ENCODE results near the gene JUP. TPM values are rescaled to one million over a fixed set of nuclear protein-coding genes. Genes with fewer than 3 reads are reported as not detected.

Gene JUP
- total and polyA plus RNA-seq, 8 donors: 94.2 to 148 (median 119) TPM

- Histone ChIP-seq H3K27ac (no peak overlapping the region), H3K9me3 (no peaks in the 10 kb centered on the region), H3K36me3 (peaks cover 0 to 97% of the 10 kb centered on the region in 2 donors), H3K4me3 (no peak overlapping the region), H3K4me1 (no peaks in the 10 kb centered on the region), H3K27me3 (no peaks in the 10 kb centered on the region)
- intact Hi-C loops (cut with DNase I): no loop called here
- no peak for ATAC-seq
- TF ChIP-seq CTCF (IDR thresholded peaks at IDR 0.05): no peak
- no peak for DNase-seq
Measured at GRCh38 chr17:41762841-41763240, 23.7 kb downstream of the JUP start.

- no peaks in the 10 kb centered on the region for H3K4me1 ChIP-seq
- no peak for TF ChIP-seq CTCF (IDR thresholded peaks at IDR 0.05)
- H3K27ac ChIP-seq: no peak overlapping the region
- DNase-seq (no peak), ATAC-seq (no peak)
- intact Hi-C loops (cut with DNase I): no loop called here
- no peaks in the 10 kb centered on the region for H3K9me3 ChIP-seq
- H3K4me3 ChIP-seq: no peak overlapping the region
- peaks cover 0 to 97% of the 10 kb centered on the region in 2 donors for H3K36me3 ChIP-seq
- no peaks in the 10 kb centered on the region for H3K27me3 ChIP-seq
Measured at GRCh38 chr17:41762391-41762790, 24.1 kb downstream of the JUP start.

- H3K27me3 ChIP-seq: no peaks in the 10 kb centered on the region
Measured at GRCh38 chr17:41760878-41761277, 25.6 kb downstream of the JUP start.

GRCh38 chr17:41758601-41759000 is 27.9 kb downstream of the JUP start:
- intact Hi-C loops (cut with DNase I): no loop called here
- DNase-seq: no peak
- Histone ChIP-seq H3K36me3 (peaks cover 0 to 96% of the 10 kb centered on the region in 2 donors), H3K4me1 (no peaks in the 10 kb centered on the region), H3K4me3 (no peak overlapping the region), H3K27ac (no peak overlapping the region), H3K27me3 (no peaks in the 10 kb centered on the region), H3K9me3 (no peaks in the 10 kb centered on the region)
- no peak for TF ChIP-seq CTCF (IDR thresholded peaks at IDR 0.05)
- ATAC-seq: no peak

More at GRCh38 chr17:41760878-41761277, 25.6 kb downstream of the JUP start:
- Histone ChIP-seq H3K27ac (no peak overlapping the region), H3K4me1 (no peaks in the 10 kb centered on the region), H3K36me3 (peaks cover 0 to 97% of the 10 kb centered on the region in 2 donors), H3K9me3 (no peaks in the 10 kb centered on the region), H3K4me3 (no peak overlapping the region)
- no peak for TF ChIP-seq CTCF (IDR thresholded peaks at IDR 0.05)
- ATAC-seq (no peak), DNase-seq (no peak)
- intact Hi-C loops (cut with DNase I): no loop called here

GRCh38 chr17:41754066-41754465 is 32.4 kb downstream of the JUP start:
- DNase-seq: no peak
- no peak overlapping the region for H3K27ac ChIP-seq
- intact Hi-C loops (cut with DNase I): no loop called here
- H3K27me3 ChIP-seq: no peaks in the 10 kb centered on the region
- H3K36me3 ChIP-seq: peaks cover 0 to 57% of the 10 kb centered on the region in 2 donors
- H3K4me1 ChIP-seq: no peaks in the 10 kb centered on the region
- ATAC-seq: no peak
- no peak for TF ChIP-seq CTCF (IDR thresholded peaks at IDR 0.05)
- no peak overlapping the region for H3K4me3 ChIP-seq
- no peaks in the 10 kb centered on the region for H3K9me3 ChIP-seq

All from left lung (tissue), 10 donors.